ENCODE results near the gene ADAMTS9. TPM values are rescaled to one million over a fixed set of nuclear protein-coding genes. Genes with fewer than 3 reads are reported as not detected.

The ADAMTS9 gene
- total and polyA plus RNA-seq, 2 of the 13 experiments (the other 11 are each of a cell fraction or from before 2014, with no cell fraction given), result 0.02 to 0.09 TPM

GRCh38 chr3:64489361-64490044 lies 198.3 kb downstream of the ADAMTS9 start:
- peak overlapping the region in 1 of 3 experiments; percentile 34; a peak in 1 of 6 replicates for H3K4me3 ChIP-seq (replicated peaks in 1 of 3; ENCODE audit: insufficient read depth in 1 of 3, low read depth in 2 of 3, low read length in 3 of 3)
- peaks cover 46% of the 10 kb centered on the region for H3K4me1 ChIP-seq (ENCODE audit: insufficient read depth, low read length)
- DNase-seq (ENCODE audit: low spot score) (no peak), FAIRE-seq (no peak), ATAC-seq (peak; percentile 59)
- POLR2A ChIA-PET, result no interaction called here
- no peaks in the 10 kb centered on the region for H3K9me3 ChIP-seq (ENCODE audit: low read length)
- peaks cover 8 to 71% of the 10 kb centered on the region in 2 experiments; a peak in 4 of 5 replicates for H3K27me3 ChIP-seq (ENCODE audit: control insufficient read depth in 1 of 2, insufficient read depth in 2 of 2, low read length in 2 of 2)
- no TSS peak for BruUV-seq (replicated peaks)
- CTCF ChIA-PET (ENCODE audit: low intra/inter-chr PET ratio, low total read pairs), result no interaction called here
- no peak overlapping the region for H2AFZ ChIP-seq (ENCODE audit: low read length)
- H3K79me2 ChIP-seq (ENCODE audit: insufficient read depth, low read length), result no peaks in the 10 kb centered on the region
- H3K36me3 ChIP-seq (replicated peaks in 1 of 2; ENCODE audit: control insufficient read depth in 1 of 2, insufficient read depth in 2 of 2, low read length in 2 of 2), result no peaks in the 10 kb centered on the region
- H4K20me1 ChIP-seq (ENCODE audit: insufficient read depth, low read length), result no peaks in the 10 kb centered on the region
- no peak overlapping the region for H3K27ac ChIP-seq (ENCODE audit: extremely low read length, insufficient read depth, low read length)
- intact Hi-C loops (cut with micrococcal nuclease; ENCODE audit: unreplicated experiment) (no loop called here), in situ Hi-C loops (cut with HindIII; ENCODE audit: extremely low pct_ligation_motif_present, low pct_unique_long_range_greater_than_20kb) (no loop called here)
- 3% methylated on average over 14 of the region's 23 CpGs for WGBS (ENCODE audit: low lambda C conversion rate)
- H3K9ac ChIP-seq (ENCODE audit: insufficient read depth, low read depth, low read length), result no peak overlapping the region
- TF ChIP-seq BCL6 (CRISPR knock-in tag; IDR thresholded peaks at IDR 0.05) (no peak), ZNF710 (CRISPR knock-in tag; IDR thresholded peaks at IDR 0.05; ENCODE audit: borderline replicate concordance) (no peak), BORCS8-MEF2B (CRISPR knock-in tag; IDR thresholded peaks at IDR 0.05) (0 out of 2 replicates have a peak, but pooled peaks have one; percentile 25), ZNF687 (CRISPR knock-in tag; IDR thresholded peaks at IDR 0.05) (peak; percentile 31; the same call in 1 of the 2 replicates), MTF2 (CRISPR knock-in tag; IDR thresholded peaks at IDR 0.05; ENCODE audit: borderline replicate concordance) (no peak), SALL1 (CRISPR knock-in tag; IDR thresholded peaks at IDR 0.05) (0 out of 2 replicates have a peak, but pooled peaks have one; percentile 17), ZSCAN25 (CRISPR knock-in tag; IDR thresholded peaks at IDR 0.05) (peak; percentile 36; the same call in 1 of the 2 replicates), USF2 (IDR thresholded peaks at IDR 0.05; ENCODE audit: low read depth, low read length) (peak; percentile 44; the same call in 1 of the 2 replicates), USF2 (CRISPR knock-in tag; IDR thresholded peaks at IDR 0.05; ENCODE audit: borderline replicate concordance) (peak; percentile 59; the same call in 1 of the 2 replicates), EZH2 (conservative IDR thresholded peaks at IDR 0.05; ENCODE audit: low read depth, low read length) (0 out of 2 replicates have a peak, but pooled peaks have one; percentile 52), SETDB1 (CRISPR knock-in tag; IDR thresholded peaks at IDR 0.05; ENCODE audit: borderline replicate concordance) (no peak), RAD51 (IDR thresholded peaks at IDR 0.05; ENCODE audit: borderline replicate concordance) (peak; percentile 61; the same call in 1 of the 2 replicates), ZNF580 (CRISPR knock-in tag; IDR thresholded peaks at IDR 0.05; ENCODE audit: borderline replicate concordance, low read depth) (no peak)
- H3K4me2 ChIP-seq (ENCODE audit: low read depth, low read length), result peak overlapping the region; percentile 59
